CD4-positive, alpha-beta T cell (primary cell): ENCODE results near the gene WT1. TPM values are rescaled to one million over a fixed set of nuclear protein-coding genes. Genes with fewer than 3 reads are reported as not detected.

Experiments used
- ATAC-seq: fragments of 200-7000 bp; cut with Tn5 transposase; one replicate; pipeline ENCODE4 v1.10.0; 2022; ENCODE audit warnings: mild to moderate bottlenecking; ENCODE audit not compliant: poor library complexity
- CTCF ChIA-PET: fragments of 350-600 bp; sonication (Branson Sonifier 250); formaldehyde crosslinking; loops from one replicate; lab custom pipeline; 2021; ENCODE audit warnings: antibody characterized with exemption, inconsistent platforms; lab: Charles Lee
- POLR2A ChIA-PET: fragments of 350-600 bp; sonication (Branson Sonifier 250); formaldehyde crosslinking; loops from one replicate; lab custom pipeline; 2021; ENCODE audit warnings: antibody characterized with exemption, inconsistent platforms; lab: Charles Lee
- DNase-seq, 14 experiments: peaks; one replicate each; pipeline ENCODE4 v3.0.0-alpha.2; 2013 to 2020; ENCODE audit warnings: mixed read lengths in 2 of 14
- H3K27ac ChIP-seq, 2 donors: one replicate each; pipeline versions ENCODE4 v1.5.1 to v1.7.0; 2013; ENCODE audit warnings: low read length in 2 of 2, low read depth in 1 of 2, mild to moderate bottlenecking in 1 of 2
- H3K27me3 ChIP-seq, 2 experiments: 1 replicate in 1 of 2; 2 replicates in 1 of 2; pipeline versions ENCODE4 v1.6.1 to v1.7.0; 2013; ENCODE audit warnings: low read length in 2 of 2, control low read depth in 1 of 2, mild to moderate bottlenecking in 1 of 2, moderate library complexity in 1 of 2; ENCODE audit not compliant: insufficient read depth in 2 of 2, control insufficient read depth in 1 of 2
- H3K36me3 ChIP-seq: one replicate; pipeline ENCODE4 v1.6.1; 2013; ENCODE audit warnings: low read length, control low read depth; ENCODE audit not compliant: insufficient read depth
- H3K4me1 ChIP-seq: one replicate; pipeline ENCODE4 v1.6.1; 2013; ENCODE audit warnings: low read length, control low read depth; ENCODE audit not compliant: insufficient read depth
- H3K4me3 ChIP-seq: one replicate; pipeline ENCODE4 v1.5.1; 2013; ENCODE audit warnings: mild to moderate bottlenecking, low read length, moderate library complexity
- H3K9me3 ChIP-seq, 2 experiments: 1 replicate in 1 of 2; 2 replicates in 1 of 2; pipeline versions ENCODE4 v1.6.1 to v1.7.0; 2013; ENCODE audit warnings: low read length in 2 of 2, mild to moderate bottlenecking in 2 of 2, control low read depth in 1 of 2, moderate library complexity in 1 of 2; ENCODE audit not compliant: control insufficient read depth in 1 of 2, insufficient read depth in 1 of 2
- H3K27ac Mint-ChIP-seq: one replicate; pipeline ENCODE4 v1.8.0; 2020; ENCODE audit warnings: mixed read lengths
- H3K27me3 Mint-ChIP-seq: one replicate; pipeline ENCODE4 v1.8.0; 2021; ENCODE audit warnings: mixed read lengths
- H3K36me3 Mint-ChIP-seq: one replicate; pipeline ENCODE4 v1.8.0; 2021; ENCODE audit warnings: low read depth, mixed read lengths
- H3K4me1 Mint-ChIP-seq: one replicate; pipeline ENCODE4 v1.8.0; 2021; ENCODE audit warnings: low read depth, mixed read lengths
- H3K4me3 Mint-ChIP-seq: one replicate; pipeline ENCODE4 v1.8.0; 2020; ENCODE audit warnings: mild to moderate bottlenecking, mixed read lengths
- H3K9me3 Mint-ChIP-seq: one replicate; pipeline ENCODE4 v1.8.0; 2020; ENCODE audit warnings: mixed read lengths
- CTCF ChIP-seq: fragments of 200-600 bp; IDR thresholded peaks from one replicate; pipeline ENCODE4 v1.8.0; 2022; ENCODE audit warnings: antibody characterized with exemption, mild to moderate bottlenecking
- intact Hi-C, 2 experiments: fragments of 100-400 bp; cut with DNase I in 1 of 2; cut with micrococcal nuclease in 1 of 2; formaldehyde crosslinking; loops; one replicate each; pipeline versions ENCODE4 v1.15.1 to v1.9.0; 2023 to 2025; cut with DNase I, micrococcal nuclease
- total RNA-seq, 174 experiments: library from RNA in 2 of 174; stranded (reverse) in 2 of 174; gene quantifications; one replicate each; pipeline ENCODE4 v1.2.3 and lab custom pipeline; 2021 to 2026

WT1 gene
- total RNA-seq, 2 experiments from 2014 or later = not detected

- H3K27me3 ChIP-seq = peaks cover 0 to 6% of the 10 kb centered on the region in 2 experiments
- Mint-ChIP-seq H3K4me1 (no peaks in the 10 kb centered on the region), H3K4me3 (no peak overlapping the region), H3K27me3 (peaks cover 16% of the 10 kb centered on the region), H3K27ac (no peak overlapping the region), H3K36me3 (no peaks in the 10 kb centered on the region), H3K9me3 (no peaks in the 10 kb centered on the region)
- intact Hi-C loops = no loop called here
- no peak for DNase-seq
- ChIA-PET CTCF (no interaction called here), POLR2A (no interaction called here)
- no peak overlapping the region for H3K27ac ChIP-seq
- no peaks in the 10 kb centered on the region for H3K9me3 ChIP-seq
- no peak for TF ChIP-seq CTCF
- H3K36me3 ChIP-seq = no peaks in the 10 kb centered on the region
- no peaks in the 10 kb centered on the region for H3K4me1 ChIP-seq
- H3K4me3 ChIP-seq = no peak overlapping the region
- no peak for ATAC-seq
Observed at GRCh38 chr11:32382339-32383049, 52.8 kb downstream of the WT1 start.

DNA sequence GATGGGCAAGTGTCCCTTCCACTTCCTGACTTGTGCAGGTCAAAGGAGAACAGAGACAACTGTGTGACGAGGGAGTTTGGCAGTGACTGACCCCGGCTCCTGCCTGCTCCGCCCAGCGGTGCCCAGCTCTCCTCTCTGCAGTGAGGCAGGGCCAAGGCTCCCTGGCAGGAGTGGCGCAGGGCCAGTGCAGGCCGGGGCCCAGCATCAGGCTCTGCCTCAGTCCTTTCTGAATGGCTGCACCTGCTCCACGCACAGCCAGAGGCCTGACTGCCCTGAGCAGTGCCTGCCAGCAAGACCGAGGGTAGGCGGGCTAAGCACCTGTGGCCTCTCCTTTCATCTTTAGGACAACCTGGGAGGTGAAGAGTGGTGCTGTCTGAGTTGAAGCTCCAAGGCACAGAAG lies 54.2 kb downstream of the WT1 start:
- H3K9me3 ChIP-seq = no peaks in the 10 kb centered on the region
- no peaks in the 10 kb centered on the region for H3K4me1 Mint-ChIP-seq
- no peaks in the 10 kb centered on the region for H3K9me3 Mint-ChIP-seq
- no peaks in the 10 kb centered on the region for H3K4me1 ChIP-seq
- DNase-seq = no peak
- no peak overlapping the region for H3K4me3 ChIP-seq
- H3K36me3 Mint-ChIP-seq = no peaks in the 10 kb centered on the region
- no peak overlapping the region for H3K4me3 Mint-ChIP-seq
- no peak overlapping the region for H3K27ac ChIP-seq
- H3K27me3 ChIP-seq = peaks cover 0 to 6% of the 10 kb centered on the region in 2 experiments
- no peak for ATAC-seq
- TF ChIP-seq CTCF = no peak
- H3K36me3 ChIP-seq = no peaks in the 10 kb centered on the region
- H3K27ac Mint-ChIP-seq = no peak overlapping the region
- ChIA-PET POLR2A (no interaction called here), CTCF (no interaction called here)
- peaks cover 18% of the 10 kb centered on the region for H3K27me3 Mint-ChIP-seq
- intact Hi-C loops = no loop called here

DNA sequence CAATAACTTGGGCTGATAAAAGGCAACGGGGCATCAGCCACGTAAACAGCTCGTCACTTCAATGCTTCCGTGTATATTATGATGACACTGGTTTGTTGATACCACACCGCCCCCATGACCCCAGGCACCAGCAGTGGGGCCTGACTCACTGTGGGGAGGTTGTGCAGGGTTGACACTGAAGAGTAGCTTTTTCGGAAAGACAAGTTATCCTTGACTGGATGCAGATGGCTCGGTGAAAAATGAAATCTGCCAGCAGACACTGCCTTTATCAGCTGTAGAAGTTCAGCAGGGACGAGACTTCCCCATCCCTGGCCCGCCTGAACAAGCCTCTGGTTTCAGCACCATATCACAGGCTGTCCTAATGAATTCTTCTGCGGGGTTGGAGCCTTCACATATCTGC lies 55.6 kb downstream of the WT1 start:
- no peak overlapping the region for H3K27ac Mint-ChIP-seq
- no peaks in the 10 kb centered on the region for H3K4me1 ChIP-seq
- no peaks in the 10 kb centered on the region for H3K4me1 Mint-ChIP-seq
- H3K9me3 Mint-ChIP-seq = no peaks in the 10 kb centered on the region
- peaks cover 0 to 6% of the 10 kb centered on the region in 2 experiments for H3K27me3 ChIP-seq
- CTCF ChIA-PET = no interaction called here
- ATAC-seq = no peak
- H3K9me3 ChIP-seq = peaks cover 0 to 1% of the 10 kb centered on the region in 2 experiments
- peaks cover 22% of the 10 kb centered on the region for H3K27me3 Mint-ChIP-seq
- no peak overlapping the region for H3K27ac ChIP-seq
- no peak for DNase-seq
- intact Hi-C loops = no loop called here
- POLR2A ChIA-PET = no interaction called here
- H3K4me3 ChIP-seq = no peak overlapping the region
- no peaks in the 10 kb centered on the region for H3K36me3 ChIP-seq
- no peak for TF ChIP-seq CTCF
- H3K4me3 Mint-ChIP-seq = no peak overlapping the region
- H3K36me3 Mint-ChIP-seq = no peaks in the 10 kb centered on the region
